Activated CD4-positive, alpha-beta T cell treated with anti-CD3 and anti-CD28 coated beads, Interleukin-2, amount 50 U/mL, for 16 hours (primary cell): ENCODE measurements around the gene ARHGAP5.

Experiments
- DNase-seq: peaks from one replicate; pipeline ENCODE4 v3.0.0-alpha.2; 2020

The ARHGAP5 gene, protein sequence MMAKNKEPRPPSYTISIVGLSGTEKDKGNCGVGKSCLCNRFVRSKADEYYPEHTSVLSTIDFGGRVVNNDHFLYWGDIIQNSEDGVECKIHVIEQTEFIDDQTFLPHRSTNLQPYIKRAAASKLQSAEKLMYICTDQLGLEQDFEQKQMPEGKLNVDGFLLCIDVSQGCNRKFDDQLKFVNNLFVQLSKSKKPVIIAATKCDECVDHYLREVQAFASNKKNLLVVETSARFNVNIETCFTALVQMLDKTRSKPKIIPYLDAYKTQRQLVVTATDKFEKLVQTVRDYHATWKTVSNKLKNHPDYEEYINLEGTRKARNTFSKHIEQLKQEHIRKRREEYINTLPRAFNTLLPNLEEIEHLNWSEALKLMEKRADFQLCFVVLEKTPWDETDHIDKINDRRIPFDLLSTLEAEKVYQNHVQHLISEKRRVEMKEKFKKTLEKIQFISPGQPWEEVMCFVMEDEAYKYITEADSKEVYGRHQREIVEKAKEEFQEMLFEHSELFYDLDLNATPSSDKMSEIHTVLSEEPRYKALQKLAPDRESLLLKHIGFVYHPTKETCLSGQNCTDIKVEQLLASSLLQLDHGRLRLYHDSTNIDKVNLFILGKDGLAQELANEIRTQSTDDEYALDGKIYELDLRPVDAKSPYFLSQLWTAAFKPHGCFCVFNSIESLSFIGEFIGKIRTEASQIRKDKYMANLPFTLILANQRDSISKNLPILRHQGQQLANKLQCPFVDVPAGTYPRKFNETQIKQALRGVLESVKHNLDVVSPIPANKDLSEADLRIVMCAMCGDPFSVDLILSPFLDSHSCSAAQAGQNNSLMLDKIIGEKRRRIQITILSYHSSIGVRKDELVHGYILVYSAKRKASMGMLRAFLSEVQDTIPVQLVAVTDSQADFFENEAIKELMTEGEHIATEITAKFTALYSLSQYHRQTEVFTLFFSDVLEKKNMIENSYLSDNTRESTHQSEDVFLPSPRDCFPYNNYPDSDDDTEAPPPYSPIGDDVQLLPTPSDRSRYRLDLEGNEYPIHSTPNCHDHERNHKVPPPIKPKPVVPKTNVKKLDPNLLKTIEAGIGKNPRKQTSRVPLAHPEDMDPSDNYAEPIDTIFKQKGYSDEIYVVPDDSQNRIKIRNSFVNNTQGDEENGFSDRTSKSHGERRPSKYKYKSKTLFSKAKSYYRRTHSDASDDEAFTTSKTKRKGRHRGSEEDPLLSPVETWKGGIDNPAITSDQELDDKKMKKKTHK (N-terminal part only)

DNA sequence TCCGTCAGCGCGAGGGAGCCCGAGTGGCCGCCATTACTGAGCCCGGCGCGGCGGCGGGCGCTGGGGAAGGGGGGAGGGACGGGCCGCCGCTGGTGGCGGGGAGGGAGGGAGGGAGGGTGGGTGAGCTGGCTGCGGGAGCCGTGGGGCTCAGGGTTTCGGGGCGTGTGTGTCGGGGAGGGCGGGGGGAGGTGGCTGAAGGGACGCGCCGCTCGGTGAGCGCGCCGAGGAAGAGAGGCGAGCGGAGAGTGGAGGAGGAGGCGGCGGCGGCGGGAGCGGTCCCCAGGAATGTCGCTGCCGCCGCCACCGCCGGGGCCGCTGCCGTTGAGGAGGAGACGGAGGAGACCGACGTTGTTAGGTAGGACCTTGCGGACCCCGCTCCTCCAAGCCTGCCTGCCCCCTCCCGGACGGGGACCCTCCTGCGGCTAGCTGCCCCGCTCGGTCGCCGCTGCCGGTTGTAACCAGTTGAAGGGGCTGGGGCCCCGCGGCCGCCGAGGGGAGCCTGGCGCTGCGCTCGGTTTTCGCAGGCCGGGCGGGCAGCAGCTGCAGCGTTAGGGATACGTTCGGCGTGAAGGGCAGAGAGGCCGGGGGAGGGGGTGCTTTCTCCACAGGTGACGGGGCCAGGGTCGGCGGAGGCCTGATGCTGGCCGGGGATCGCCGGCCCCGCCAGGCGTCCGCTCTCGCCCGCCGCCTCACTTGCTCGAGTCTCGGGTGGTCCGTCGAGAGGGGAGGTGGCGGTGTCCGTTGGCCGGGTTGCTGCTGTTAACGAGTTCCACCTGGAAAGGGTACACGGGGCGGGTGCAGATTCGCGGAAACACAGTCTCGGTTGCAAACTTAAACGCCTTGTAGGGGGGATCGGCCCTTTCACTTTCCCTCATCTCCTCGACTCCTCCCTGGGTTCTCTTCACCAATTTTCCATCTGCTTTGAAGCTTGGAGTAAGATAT is at the start of gene ARHGAP5:
Gene ARHGAP5 (plus strand): TSS at position 224 of the 942 bp plus-strand sequence. CDS start 13,366 bp downstream, outside the sequence.
- peak; percentile 42 for DNase-seq

DNA sequence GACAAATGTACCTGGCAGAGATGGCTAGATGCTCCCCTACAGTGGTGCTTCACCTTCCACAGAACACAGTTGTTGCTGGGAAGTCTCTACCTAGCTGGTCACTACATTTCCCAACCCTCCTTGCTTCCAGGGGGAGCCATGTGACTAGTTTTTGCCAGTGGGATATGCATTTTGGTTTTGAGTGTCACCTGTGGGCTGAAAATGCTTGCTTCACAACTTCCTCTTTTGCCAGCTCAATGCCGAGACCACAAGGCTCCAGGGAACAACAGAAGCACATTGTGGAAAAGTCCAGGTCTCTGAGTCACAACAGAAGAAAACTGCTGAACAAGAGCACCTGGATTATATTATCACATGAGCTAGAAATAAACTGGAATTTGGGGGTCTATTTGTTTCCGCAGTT is 48.5 kb upstream of the ARHGAP5 start:
- DNase-seq = no peak

DNA sequence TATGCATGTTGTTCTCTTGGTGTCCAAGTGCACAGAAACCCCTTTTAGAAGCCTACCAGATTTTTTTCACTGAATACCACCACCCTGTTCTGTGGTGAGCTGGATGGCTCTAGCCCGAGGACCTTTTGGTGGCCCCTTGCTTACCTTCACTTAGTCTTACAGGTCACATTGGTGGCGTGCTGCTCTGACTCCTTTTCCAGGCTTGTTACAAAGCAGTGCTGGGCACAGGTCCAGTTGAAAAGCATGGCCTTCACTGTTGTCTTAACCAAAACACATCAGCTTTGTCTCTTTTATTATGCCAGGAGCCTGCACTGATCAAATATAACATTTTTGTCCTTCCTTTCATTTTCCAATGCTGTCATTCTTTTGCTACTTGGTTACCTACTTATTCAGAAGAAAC is 43.6 kb upstream of the ARHGAP5 start:
- DNase-seq = no peak

DNA sequence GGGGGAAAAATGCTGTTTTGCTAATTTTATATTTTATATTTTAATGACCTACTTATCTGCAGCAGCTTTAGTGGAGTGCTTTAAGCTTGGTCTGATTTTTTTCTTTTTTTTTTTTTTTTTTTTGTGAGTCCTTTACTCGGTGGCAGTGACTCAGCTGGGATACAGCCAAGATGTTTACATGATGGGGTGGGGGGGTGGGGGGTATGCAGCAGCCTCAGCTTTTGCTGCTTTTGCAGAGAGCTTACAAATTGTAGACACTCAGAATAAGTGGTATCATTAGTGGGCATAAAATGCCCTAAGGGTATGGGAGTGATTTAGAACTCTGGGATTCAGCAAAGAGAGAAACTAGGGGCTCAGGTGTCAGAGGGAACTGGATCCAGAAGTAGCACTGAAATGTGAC is 38.2 kb upstream of the ARHGAP5 start:
- no peak for DNase-seq

DNA sequence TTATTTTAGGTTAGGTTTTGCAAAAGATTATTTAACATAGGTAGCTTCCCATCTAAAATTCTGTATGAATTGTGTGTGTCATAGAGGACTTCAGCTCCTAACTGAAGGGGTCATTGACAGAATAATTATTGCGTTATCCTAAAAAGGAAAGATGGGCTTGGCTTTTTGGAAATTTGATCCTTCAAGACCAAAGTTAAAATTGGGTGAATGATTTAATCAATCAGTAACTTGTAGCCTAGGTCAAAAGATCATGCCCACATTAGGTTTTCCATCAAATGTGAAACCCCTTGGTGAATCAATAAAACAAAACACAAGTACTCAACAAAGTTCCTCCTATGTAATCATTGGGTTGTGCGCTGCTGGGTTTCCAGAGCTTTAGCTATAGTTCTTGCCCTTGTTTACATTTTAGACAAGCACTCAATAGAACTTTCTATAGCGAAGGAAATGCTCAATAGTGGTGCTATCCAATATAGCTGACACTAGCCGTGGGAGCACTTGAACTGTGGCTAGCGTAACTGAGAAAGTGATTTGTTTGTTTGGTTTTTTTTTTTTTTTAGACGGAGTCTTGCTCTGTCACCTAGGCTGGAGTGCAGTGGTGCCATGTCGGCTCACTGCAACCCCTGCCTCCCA is 37.6 kb upstream of the ARHGAP5 start:
- DNase-seq = no peak

DNA sequence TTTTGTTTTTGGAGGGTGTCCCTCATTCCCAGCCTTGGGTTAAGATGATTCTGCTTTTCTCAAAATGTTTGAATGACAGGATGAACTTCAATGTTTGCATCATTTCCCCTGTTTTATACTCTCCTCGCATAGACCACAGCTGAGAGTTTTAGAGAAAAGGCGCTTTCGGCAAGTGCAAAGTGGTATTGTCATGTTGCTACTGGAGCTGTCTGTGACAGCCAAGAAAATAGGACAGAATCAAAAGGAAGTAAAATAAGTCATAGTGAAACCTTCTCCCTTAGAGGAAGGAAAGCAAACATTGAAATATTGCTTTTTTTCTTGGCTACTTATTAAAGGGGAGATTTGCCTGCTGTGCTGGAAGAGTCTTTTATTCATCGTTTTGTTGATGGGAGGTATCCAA is 33.5 kb upstream of the ARHGAP5 start:
- peak; percentile 37 for DNase-seq

DNA sequence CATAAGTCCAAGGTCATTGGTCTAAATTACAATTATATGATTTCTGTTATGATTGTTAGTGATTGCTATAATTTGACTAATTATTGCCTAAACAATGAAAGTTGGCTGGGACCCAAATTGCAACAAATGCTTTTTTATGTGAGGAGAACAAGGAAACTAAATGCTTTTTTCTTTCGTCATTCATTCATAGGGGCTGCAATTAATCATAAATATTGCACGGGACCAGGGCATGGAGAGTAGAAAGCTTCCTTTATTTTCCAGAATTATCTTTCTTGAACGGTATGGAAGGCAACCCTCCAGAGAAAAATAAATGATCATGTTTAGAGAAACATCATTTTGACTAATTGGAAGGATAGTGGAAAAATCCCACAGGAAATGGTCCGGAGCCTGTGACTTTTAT is 32.6 kb upstream of the ARHGAP5 start:
- no peak for DNase-seq

DNA sequence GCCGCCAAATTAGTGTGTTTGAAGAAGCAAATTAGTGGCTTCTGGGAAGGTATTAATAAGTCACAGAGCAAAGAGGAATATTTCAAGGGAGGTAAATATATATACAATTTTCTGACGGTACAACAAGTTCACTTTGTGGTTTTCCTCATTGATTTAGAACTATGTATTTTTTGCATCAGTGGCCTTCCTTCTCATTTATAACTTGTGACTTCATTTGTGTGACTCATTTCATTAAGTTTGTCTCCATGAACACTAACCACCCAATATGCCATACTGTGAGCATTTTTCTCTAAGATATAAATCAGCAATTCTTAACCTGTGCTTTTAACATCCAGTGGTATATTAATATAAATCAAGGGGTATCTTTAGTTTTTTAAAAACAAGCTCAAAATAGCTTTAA is 29.3 kb upstream of the ARHGAP5 start:
- DNase-seq = peak; percentile 6

DNA sequence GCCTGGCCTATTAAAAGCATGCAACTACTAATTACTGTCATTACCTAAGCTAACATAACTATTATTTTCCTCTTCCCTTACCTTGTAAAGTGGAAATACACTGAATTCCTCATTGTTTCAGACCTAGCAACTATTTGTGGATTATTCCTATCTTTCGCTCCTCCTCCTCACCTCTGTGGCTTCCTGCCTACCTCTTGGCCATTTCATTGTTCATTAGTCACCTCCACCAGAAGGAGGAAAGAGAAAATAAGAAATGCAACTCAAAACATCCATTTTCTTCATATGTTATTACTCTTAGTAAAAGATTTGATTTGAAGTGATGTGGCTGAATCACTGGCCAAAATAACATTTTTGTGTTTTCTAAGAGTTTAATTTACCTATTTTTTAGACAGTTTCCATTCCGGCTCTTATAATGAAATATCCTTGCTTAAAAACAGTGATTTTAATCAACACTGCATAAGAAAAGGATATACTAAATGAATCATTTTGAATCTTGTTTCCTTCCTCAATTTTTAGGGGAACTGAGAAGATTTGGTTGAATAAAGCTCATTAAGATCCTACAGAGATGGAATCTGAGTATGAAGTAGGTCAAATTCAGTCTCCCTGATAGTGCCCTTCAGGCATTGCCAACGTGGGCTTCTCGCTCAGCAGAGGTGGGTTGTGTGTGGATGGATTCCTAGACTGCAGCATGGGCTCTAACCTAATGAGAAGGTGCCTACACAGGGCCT is 27.6 kb upstream of the ARHGAP5 start:
- no peak for DNase-seq

DNA sequence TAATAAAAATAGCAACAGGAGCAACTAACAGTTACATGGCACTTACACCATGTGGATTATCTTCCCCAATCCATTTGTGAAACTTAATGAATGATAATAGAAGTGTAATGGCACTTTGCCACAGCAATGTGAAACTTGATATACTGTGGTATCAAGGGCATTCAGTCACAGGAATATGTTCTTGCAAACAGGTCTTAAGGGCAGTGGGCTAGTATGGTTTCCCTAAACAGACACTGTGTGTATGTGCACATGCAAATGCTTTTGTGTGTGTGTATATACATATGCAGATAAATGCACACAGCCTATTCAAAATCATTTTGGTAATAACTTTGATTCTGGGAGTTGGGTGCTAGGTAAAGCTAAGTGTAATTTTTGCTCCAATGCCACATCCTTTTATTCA is 26.2 kb upstream of the ARHGAP5 start:
- no peak for DNase-seq

DNA sequence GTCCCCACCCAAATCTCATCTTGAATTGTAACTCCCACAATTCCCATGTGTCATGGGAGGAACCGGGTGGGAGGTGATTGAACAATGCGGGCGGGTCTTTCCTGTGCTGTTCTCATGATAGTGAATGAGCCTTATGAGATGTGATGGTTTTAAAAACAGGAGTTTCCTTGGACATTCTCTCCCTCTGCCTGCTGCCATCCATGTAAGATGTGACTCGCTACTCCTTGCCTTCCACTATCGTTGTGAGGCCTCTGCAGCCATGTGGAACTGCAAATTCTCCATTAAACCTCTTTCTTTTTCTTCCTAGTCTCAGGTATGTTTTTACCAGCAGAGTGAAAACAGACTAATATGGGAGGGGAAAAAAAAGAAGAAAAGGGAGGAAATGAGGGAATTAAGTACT is 22.6 kb upstream of the ARHGAP5 start:
- no peak for DNase-seq

DNA sequence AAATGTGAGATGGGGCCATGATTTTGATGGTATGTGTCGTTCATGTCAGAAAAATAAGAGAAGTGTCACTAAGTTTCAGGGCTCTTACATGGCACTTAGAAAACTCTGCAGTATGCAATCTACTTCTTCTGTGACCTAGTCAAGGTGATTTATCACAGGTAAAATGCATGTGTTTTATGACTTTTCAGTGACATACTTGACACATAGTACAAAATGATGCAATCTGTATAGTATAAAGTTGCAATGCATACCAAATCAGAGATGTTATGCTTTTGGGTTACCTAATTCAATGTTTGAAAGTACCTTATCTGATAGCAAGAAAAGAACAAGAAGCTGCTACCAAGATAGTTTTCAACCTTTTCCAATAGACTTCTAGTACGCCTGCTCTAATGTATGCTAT is 21.9 kb upstream of the ARHGAP5 start:
- no peak for DNase-seq

DNA sequence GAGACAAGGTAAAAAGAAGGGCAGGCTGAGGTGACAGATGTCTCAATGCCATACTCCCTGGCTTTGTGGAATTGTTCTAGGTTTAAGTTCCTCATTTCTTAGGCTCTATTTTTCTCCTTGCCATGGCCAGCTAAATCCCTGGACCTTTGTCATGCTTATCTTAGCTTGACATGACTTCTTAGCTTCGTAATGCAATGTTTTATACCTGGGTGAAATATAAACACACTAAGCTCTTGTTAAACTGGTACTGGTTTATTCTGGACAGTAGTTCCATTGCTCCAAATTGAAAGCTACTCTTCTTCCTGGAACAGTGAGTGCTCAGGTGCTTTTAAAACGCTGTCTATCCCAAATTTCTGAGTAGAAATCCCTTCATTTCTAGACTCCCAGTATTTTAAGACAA is 17.4 kb upstream of the ARHGAP5 start:
- DNase-seq = no peak

DNA sequence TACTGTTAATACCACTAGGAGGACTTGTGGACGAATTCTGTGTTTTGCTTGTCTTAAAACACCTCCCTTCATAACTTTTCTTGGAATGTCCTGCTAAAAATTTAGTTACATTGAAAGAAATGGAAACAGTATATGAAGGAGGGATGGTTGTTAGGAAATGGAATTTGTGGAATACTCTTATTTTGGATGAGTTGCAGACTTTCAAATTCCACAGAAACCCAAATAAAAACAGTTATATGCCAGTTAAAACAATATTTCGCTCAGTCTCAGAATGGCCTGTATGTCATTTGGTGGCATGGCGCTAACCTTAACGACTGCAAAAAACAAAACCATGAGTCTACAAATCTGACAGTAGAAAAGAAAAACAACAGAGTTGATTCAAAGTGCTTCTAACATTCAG is 12.2 kb upstream of the ARHGAP5 start:
- no peak for DNase-seq

DNA sequence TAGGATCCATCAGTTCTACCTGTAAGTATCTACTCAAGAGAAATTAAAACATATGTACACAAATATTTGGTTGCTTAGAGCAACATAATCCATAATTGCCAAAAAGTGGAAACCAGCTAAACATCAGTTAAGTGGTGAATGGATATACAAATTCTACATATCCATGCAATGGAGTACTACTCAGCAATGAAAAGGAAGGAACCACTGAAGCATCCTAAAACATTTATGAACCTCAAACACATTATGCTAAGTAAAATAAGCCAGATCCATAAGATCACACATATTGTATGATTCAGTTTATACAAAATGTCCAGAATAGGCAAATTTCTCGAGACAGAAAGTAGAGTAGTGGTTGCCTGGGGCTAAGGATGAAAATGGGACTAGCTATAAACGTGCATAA is 8.4 kb upstream of the ARHGAP5 start:
- DNase-seq = no peak

DNA sequence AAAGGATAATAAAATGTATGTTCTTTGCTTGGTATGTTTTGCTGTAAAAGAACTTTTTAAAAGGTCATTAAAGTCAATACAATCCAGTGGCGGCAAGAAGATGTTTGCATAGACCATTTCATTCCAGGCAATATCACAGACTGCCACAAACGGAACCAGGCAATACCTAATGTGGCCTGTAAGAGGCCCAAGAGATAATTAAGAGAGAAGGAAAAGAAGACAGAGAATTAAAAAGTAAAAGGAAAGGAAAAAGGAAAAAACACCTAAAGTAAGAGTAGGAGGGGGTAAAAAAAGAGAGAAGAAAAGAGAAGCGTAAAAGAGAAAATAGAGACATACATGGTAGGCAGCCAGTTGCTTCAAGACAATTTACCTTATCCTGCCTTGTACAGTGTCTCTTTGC is 6.8 kb upstream of the ARHGAP5 start:
- DNase-seq = no peak

DNA sequence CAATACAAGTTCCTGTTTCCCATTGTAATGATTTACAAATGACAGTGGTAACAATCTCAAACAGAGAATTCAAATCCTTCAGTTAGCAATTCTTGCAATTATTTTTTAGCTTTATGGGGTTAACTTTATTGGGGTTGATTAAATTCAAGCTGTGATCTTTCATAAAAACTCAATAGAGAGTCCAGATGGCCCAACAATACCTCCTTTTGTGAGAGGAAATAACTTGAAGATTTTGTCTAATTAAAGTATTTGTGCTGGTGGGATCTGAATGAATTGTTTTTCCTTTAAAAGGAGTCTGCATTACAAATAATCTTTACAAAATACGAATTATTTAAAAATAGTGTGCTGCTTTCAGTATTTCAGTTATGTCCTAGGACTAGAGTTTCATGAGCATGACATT is 4.4 kb upstream of the ARHGAP5 start:
- DNase-seq = no peak

DNA sequence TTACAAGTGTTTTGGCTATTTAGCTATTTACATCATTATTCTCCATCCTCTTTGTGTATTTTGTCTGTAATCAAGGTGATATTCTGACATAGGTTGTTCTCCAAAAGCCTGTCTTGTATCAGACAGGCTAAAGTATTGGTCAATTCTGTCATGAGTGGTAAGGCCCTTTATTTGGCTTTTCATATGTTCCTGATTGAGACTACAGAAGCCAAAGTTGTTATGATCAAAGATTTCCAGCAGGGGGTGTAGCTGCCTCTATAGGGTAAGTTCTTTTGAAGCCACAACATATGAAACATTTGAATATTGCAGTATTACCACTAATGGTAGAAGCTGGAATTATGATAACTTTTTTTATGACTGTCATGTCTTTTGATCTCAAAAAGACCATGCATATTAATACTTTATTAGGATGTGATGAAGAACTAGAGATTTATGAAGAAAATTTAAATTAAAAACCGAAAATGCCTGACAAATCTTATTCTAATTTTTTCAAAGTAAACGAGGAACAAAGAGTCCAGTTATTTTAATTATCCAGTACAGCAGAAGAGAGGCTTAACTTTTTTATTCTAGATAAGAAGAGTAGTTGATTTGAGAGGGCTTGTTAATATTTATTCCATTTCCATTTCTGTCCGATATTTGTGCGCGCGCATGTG is 3.4 kb upstream of the ARHGAP5 start:
- peak; percentile 77 for DNase-seq

DNA sequence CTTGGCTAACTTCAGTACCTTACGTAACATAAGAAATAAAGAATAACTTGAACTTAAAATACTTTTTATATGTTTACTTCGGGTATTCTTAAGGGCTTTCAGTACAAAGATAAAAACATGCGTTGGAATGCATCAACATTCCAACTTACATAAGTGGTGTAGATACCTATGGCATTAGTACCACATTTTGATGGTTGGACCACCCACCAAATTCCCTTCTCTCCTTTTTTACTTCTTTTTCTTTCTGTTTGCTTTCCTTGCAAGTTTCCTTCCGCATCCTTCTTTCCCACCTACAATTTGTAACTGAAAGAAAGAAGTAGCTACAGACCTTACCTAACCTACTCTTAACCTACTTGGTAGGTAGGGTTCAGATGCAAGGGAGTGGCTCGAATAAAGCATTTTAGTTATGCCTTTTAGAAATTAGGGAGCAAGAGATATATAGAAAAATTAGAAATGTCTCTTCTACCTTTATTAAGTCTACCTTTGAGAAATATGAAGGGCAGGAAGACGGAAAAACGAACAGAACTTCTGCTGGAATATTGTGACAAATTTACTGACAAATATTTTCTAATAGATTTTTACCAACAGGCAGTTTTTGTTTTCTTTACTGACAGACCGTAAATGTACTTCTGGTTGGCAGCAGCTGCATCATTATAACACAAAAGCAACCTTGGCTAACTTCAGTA is 2.1 kb upstream of the ARHGAP5 start:
- DNase-seq = no peak
